IPS-20b (cell line): Measurements from ENCODE around the gene PDPR.
"Not testable (repeated sequence)": the region's sequence is repeated elsewhere in the genome, so short reads cannot be mapped to it uniquely, and the experiment has no call there.

Experiments
- H3K27ac ChIP-seq: one replicate; pipeline ENCODE4 v1.5.1; 2013; ENCODE audit warnings: low read length
- H3K27me3 ChIP-seq: 2 replicates; pipeline ENCODE4 v1.6.1; 2013; ENCODE audit warnings: mild to moderate bottlenecking, low read length, inconsistent platforms; ENCODE audit not compliant: insufficient read depth
- H3K36me3 ChIP-seq: 2 replicates; pipeline ENCODE4 v1.6.1; 2013; ENCODE audit warnings: low read depth, mild to moderate bottlenecking, inconsistent platforms, low read length, moderate library complexity; ENCODE audit not compliant: insufficient read depth
- H3K4me1 ChIP-seq: 2 replicates; pipeline ENCODE4 v1.6.1; 2013; ENCODE audit warnings: mild to moderate bottlenecking, control low read depth, inconsistent platforms, low read length, moderate library complexity; ENCODE audit not compliant: insufficient read depth
- H3K4me3 ChIP-seq: 2 replicates; pipeline ENCODE4 v1.5.1; 2013; ENCODE audit warnings: mild to moderate bottlenecking, low read length, inconsistent platforms
- H3K9ac ChIP-seq: 2 replicates; pipeline ENCODE4 v1.6.1; 2013; ENCODE audit warnings: low read depth, mild to moderate bottlenecking, inconsistent platforms, low read length, moderate library complexity
- H3K9me3 ChIP-seq: 2 replicates; pipeline ENCODE4 v1.6.1; 2013; ENCODE audit warnings: mild to moderate bottlenecking, low read depth, low read length, inconsistent platforms; ENCODE audit not compliant: insufficient read depth

Gene PDPR

DNA sequence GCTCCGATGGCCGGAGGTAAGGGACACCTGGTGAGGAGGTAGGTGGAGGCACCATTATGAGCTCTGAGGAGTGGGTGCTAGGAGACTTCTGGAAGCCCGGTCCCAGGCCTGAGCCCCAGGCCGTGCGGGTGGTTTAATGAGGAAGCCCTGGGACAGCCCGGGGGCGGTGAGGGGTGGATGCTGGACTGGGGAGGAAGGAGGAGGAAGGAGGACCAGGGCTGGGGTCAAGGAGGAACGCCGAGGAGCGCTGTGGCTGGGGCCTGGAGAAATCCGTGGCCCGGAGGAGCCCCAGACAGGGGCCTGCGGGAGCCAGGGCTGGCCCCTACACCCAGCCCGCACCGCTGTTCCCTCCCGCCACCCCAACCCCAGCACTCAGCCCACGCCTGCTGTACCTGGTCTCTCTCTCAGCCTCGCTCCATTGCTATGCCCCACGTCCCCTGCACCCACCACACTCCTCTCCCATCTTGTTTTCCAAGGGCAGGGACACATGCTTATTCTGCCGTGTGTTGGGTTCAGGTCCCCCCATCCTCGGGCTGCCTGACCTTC is 60.3 kb downstream of the PDPR start:
- H3K9me3 ChIP-seq, H3K36me3 ChIP-seq, H3K9ac ChIP-seq, H3K27ac ChIP-seq, H3K4me3 ChIP-seq, H3K4me1 ChIP-seq, H3K27me3 ChIP-seq: not testable (repeated sequence)

DNA sequence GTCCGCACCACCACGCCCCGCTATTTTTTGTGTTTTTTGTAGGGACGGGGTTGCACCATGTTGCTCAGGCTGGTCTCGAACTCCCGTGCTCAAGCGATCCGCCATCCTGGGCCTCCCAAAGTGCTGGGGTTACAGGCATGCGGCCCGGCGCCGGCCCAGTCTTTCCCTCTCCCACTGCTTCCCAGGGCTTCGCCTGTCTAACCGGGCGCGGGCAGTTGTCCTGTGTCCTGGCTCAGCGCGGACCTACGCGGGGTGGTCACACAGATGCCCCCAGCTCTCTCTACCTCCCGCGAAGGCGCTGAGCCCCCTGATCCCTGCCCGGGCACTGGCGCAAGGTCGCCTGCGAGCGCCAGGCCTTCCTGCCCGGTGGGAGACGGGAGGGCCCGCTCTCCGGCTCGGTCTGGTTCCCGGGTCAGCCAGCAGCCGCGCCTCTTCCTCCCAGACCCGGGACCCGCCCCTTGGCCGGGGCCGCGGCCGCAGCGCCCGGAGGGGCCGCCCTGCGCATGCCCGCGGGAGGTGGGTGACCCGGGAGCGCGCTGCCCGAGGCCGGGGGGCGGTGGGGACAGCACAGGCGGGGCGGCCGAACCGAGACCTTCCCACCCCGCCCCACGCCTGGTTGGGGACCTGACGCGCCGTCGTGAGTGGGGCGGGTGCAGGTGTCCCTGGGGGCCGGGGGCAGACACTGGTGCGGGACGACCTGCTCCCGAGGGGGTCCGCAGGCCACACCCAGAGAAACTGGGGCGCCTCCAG is 73.9 kb downstream of the PDPR start:
- not testable (repeated sequence) for H3K9me3 ChIP-seq, H3K9ac ChIP-seq, H3K27ac ChIP-seq, H3K4me1 ChIP-seq, H3K36me3 ChIP-seq, H3K27me3 ChIP-seq, H3K4me3 ChIP-seq

DNA sequence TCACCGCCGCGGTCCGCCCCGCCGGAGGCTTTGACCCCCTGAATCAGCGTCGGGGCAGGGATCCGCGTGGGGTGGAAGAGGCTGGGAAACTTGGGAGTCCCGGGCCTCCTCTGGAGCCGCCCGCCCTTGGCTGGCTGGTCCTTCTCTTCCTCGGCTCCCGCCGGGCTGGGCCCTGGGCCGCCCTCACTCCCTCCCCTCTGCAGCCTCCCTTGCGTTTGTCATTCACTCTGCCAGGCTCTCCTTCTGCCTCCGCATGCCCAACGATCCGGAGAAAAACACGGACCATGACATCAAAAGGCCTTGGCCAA is 74.4 kb downstream of the PDPR start:
- not testable (repeated sequence) for H3K4me1 ChIP-seq, H3K4me3 ChIP-seq, H3K36me3 ChIP-seq, H3K9me3 ChIP-seq, H3K27ac ChIP-seq, H3K27me3 ChIP-seq, H3K9ac ChIP-seq

DNA sequence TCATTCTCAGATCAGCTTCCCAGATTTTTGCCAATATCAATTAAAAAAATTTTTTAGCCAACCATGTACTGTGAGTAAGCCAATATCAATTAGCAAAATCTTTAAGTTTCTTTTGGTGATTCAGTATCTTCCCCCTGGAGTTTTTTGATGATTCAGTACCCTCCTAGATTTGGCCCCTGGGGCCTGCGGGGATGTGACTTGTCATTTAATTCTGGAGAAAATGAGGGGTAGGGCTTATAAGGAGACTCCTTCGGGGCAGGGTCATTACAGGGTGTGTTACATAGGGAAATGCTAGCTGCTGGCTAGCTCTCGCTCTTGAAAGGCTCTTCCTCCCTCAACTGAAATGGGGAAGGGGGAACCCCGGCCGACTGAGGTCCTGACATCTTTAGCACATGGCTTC is 76.4 kb downstream of the PDPR start:
- H3K4me3 ChIP-seq, H3K27me3 ChIP-seq, H3K4me1 ChIP-seq, H3K36me3 ChIP-seq, H3K9me3 ChIP-seq, H3K9ac ChIP-seq, H3K27ac ChIP-seq: not testable (repeated sequence)

DNA sequence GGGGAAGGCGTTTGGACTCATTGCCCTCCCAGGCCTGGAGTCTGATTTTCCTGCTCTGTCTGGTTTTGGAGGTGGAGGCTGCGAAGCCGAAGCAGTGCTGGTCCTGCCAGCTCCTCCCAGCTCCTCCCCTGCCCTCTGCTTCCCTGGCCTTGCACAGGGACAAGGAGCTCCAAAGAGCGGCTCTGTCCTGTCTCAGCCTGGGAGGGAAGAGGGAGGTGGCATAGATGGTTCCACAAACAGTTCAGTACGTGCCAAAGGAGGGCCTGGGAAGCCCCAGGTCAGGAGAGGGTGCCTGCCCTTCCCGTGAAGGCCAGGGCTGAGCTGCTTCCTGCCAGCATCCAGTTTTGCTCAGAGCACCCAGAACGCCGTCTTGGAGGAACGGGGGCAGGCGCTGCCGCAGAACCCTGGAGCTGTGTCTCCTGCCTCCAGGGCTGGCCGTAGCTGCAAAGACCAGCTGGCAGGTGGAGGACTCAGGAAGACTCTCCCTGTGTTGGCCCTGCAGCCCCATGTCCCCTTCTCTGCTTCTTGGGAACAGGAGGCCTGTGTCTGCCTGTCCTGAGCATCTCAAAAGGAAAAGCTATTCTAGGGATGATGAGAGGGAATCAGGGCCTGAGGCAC is 82.7 kb downstream of the PDPR start:
- not testable (repeated sequence) for H3K27me3 ChIP-seq, H3K27ac ChIP-seq, H3K4me3 ChIP-seq, H3K4me1 ChIP-seq, H3K9ac ChIP-seq, H3K9me3 ChIP-seq, H3K36me3 ChIP-seq

DNA sequence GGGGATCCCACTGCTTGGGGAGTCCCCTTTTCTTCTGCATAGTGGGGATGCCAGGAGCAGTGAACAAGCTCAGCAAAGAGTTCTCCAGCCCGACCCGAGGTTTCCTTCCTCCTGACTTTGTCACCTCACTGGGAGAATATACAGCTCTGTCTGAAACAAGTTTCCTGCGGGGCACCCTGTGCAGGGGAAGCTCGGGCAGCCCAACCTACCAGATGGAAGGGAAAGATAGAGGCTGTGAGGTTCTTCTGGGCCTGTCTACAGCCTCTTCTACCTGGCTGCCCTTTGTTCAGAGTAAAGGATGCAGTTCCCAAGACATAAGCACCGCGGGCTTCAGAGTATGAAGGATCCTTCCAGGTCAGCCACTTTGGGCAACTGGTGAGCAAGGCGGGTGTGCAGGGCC is 83.5 kb downstream of the PDPR start:
- not testable (repeated sequence) for H3K9ac ChIP-seq, H3K36me3 ChIP-seq, H3K4me3 ChIP-seq, H3K4me1 ChIP-seq, H3K27ac ChIP-seq, H3K27me3 ChIP-seq, H3K9me3 ChIP-seq

DNA sequence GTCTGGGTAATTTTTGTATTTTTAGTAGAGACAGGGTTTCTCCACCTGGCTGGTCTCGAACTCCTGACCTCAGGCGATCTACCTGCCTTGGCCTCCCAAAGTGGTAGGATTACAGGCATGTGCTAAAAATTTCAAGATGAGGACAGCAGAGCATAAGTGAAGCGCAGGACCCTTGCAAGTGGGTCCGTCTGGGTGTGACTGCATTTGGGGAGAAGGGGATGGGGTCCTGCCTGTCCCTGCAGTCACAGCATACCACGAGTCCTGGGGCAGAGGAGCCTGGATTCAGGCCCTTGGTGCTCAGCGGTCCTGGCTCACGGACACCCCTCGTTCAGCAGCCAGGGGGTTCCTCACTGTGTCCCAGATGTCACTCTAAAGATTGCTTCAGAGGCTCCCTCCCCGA is 84.1 kb downstream of the PDPR start:
- H3K27me3 ChIP-seq, H3K36me3 ChIP-seq, H3K9ac ChIP-seq, H3K27ac ChIP-seq, H3K4me1 ChIP-seq, H3K9me3 ChIP-seq, H3K4me3 ChIP-seq: not testable (repeated sequence)

DNA sequence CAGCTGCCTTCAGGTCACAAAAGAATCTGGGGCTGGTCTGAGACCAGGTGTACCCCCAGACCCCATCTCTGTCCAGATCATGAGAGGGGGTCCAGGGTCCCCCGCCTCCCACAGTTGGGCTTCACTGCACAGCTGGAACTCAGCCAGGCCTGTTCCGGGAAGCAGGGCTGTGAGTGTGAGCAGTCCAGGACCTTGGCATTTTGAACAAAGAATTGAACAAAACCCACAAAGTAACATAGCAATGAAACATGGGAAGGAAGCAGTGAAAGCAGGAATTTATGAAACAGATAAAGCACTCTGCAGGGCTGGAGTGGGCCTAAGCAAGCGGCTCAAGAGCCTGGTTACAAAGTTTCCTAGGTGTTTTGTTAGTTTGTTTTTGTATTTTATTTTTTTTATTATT is 84.5 kb downstream of the PDPR start:
- H3K36me3 ChIP-seq, H3K4me1 ChIP-seq, H3K9me3 ChIP-seq, H3K9ac ChIP-seq, H3K27me3 ChIP-seq, H3K27ac ChIP-seq, H3K4me3 ChIP-seq: not testable (repeated sequence)

DNA sequence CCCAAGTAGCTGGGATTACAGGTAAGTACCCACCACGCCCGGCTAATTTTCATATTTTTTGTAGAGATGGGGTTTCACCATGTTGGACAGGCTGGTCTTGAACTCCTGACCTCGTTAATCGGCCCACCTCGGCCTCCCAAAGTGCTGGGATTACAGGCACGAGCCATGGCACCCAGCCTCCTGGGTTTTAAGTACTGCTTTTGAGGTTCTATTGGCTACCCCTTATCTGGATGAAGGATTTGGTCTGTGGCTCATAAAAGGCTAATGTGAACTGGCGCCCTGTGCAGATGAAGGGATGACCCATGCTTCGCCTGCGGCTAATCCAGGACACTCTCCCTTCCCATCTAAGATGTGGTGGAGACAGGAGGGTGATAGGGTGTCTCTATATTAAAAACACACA is 85.0 kb downstream of the PDPR start:
- not testable (repeated sequence) for H3K27ac ChIP-seq, H3K36me3 ChIP-seq, H3K4me1 ChIP-seq, H3K4me3 ChIP-seq, H3K9ac ChIP-seq, H3K9me3 ChIP-seq, H3K27me3 ChIP-seq

DNA sequence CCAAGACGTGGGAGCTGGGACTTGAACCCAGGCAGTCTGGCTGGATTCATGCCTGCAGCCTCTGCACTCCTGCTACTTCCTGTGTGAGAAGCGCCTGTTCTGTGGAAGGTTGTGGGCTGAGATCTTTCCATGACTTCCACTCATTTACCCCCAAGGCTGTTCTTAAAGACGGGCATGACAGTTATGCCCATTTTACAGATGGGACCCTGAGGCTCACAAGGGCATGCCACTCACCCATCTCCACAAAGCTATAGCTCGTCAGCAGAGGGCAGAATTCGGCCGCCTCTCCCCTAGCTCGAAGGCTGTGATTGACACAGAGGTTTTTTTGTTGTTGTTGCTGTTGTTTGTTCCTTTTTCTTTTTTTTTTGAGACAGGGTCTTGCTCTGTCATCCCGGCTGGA is 85.9 kb downstream of the PDPR start:
- H3K27ac ChIP-seq, H3K9me3 ChIP-seq, H3K36me3 ChIP-seq, H3K9ac ChIP-seq, H3K4me1 ChIP-seq, H3K4me3 ChIP-seq, H3K27me3 ChIP-seq: not testable (repeated sequence)

DNA sequence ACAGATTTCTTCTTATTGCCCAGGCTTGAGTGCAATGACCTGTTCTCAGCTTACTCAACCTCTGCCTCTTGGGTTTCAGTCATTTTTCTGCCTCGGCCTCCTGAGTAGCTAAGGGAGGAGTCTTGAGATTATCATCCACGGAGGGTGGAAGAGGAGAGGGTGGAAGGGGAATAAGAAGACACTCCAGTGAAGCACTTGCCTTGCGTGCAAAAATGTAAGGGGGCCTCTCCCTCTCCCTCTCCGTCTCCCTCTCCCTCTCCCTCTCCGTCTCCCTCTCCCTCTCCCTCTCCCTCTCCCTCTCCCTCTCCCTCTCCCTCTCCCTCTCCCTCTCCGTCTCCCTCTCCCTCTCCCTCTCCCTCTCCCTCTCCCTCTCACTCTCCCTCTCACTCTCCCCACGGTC is 89.4 kb downstream of the PDPR start:
- H3K9ac ChIP-seq, H3K4me1 ChIP-seq, H3K4me3 ChIP-seq, H3K27me3 ChIP-seq, H3K36me3 ChIP-seq, H3K9me3 ChIP-seq, H3K27ac ChIP-seq: not testable (repeated sequence)

DNA sequence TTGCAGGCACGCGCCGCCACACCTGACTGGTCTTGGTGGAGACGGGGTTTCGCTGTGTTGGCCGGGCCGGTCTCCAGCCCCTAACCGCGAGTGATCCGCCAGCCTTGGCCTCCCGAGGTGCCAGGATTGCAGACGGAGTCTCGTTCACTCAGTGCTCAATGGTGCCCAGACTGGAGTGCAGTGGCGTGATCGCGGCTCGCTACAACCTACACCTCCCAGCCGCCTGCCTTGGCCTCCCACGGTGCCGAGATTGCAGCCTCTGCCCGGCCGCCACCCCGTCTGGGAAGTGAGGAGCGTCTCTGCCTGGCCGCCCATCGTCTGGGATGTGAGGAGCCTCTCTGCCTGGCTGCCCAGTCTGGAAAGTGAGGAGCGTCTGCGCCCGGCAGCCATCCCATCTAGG is 89.9 kb downstream of the PDPR start:
- not testable (repeated sequence) for H3K4me3 ChIP-seq, H3K36me3 ChIP-seq, H3K4me1 ChIP-seq, H3K9ac ChIP-seq, H3K27ac ChIP-seq, H3K9me3 ChIP-seq, H3K27me3 ChIP-seq
